GM12873 (cell line): ENCODE measurements around the gene TRIOBP.

ENCODE experiments used
- TF ChIP-seq, protein P1 (sequence below): IDR thresholded peaks from 2 replicates; pipeline ENCODE4 v1.5.1; 2012; ENCODE audit warnings: low read depth, mild to moderate bottlenecking, moderate library complexity, low read length, control low read depth; ENCODE audit not compliant: insufficient read depth; ENCODE audit errors: missing control alignments

TRIOBP gene

GRCh38 chr22:37658133-37659065, 38.4 kb upstream of the TRIOBP start, which contains the start of gene PDXP:
PDXP (plus strand) TSS chr22:37658723; CDS start chr22:37658783, 60 bp downstream.
- TF ChIP-seq, protein P1, sequence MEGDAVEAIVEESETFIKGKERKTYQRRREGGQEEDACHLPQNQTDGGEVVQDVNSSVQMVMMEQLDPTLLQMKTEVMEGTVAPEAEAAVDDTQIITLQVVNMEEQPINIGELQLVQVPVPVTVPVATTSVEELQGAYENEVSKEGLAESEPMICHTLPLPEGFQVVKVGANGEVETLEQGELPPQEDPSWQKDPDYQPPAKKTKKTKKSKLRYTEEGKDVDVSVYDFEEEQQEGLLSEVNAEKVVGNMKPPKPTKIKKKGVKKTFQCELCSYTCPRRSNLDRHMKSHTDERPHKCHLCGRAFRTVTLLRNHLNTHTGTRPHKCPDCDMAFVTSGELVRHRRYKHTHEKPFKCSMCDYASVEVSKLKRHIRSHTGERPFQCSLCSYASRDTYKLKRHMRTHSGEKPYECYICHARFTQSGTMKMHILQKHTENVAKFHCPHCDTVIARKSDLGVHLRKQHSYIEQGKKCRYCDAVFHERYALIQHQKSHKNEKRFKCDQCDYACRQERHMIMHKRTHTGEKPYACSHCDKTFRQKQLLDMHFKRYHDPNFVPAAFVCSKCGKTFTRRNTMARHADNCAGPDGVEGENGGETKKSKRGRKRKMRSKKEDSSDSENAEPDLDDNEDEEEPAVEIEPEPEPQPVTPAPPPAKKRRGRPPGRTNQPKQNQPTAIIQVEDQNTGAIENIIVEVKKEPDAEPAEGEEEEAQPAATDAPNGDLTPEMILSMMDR: no peak

DNA sequence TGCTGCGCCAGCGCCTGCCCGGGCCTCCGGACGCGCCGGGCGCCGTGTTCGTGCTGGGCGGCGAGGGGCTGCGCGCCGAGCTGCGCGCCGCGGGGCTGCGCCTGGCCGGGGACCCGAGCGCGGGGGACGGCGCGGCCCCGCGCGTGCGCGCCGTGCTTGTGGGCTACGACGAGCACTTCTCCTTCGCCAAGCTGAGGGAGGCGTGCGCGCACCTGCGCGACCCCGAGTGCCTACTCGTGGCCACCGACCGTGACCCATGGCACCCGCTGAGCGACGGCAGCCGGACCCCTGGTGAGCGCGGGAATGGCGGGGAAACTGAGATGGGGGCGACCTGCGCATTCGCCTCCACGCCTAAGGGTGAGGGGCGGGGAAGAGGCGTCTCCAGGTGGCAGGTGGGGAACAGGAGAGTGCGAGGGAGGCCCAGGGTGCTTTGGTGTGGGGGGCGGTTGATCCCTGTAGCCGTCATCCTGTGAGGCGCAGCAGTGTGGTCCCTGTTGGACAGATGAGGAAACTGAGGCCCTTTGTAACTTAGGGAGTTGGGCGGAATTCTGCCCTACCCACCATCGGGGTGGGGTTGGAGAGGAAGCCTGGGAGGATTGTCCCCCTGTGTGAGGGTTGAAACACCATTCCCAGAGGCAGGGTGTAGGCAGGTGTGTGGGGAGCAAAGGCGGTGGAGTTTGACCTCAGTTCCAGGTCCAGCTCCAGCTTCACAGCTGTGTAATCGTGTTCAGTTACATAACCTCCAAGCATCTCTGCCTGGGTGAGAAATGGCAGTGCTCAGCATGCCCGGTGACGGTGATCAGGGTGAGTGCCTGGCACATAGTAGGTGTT, 37.6 kb upstream of the TRIOBP start:
- TF ChIP-seq, protein P1: no peak

- TF ChIP-seq, protein P1: no peak
Measured at GRCh38 chr22:37659897-37660708, 36.7 kb upstream of the TRIOBP start.

DNA sequence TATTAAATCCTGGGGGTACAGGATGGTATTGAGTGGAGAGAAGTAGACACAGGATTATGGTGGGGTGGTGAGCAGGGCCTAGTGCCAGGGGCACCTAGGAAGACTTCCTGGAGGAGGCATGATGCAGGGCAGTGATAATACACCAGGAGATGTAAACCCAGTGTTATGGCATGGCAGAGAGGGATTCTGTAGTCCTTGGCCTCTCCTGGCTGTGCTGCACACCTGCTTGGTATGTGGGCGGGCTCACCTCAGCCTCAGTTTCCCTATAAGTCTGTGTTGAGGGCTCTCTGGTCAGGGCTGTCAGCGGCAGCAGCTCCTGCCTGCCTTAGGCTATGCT, 36.2 kb upstream of the TRIOBP start:
- TF ChIP-seq, protein P1: no peak

GRCh38 chr22:37661160-37661924, 35.5 kb upstream of the TRIOBP start:
- TF ChIP-seq, protein P1: peak; percentile 60

GRCh38 chr22:37662039-37662438, 34.8 kb upstream of the TRIOBP start:
- TF ChIP-seq, protein P1: no peak
